K562 (cell line): Measurements from ENCODE around the gene CAMK2D. TPM values are rescaled to one million over a fixed set of nuclear protein-coding genes. Genes with fewer than 3 reads are reported as not detected.

Experiments
- ATAC-seq: fragments of 200-7000 bp; cut with Tn5 transposase; 3 replicates; pipeline ENCODE4 v1.9.1; 2020; ENCODE audit warnings: moderate library complexity
- BruUV-seq: library from RNA; stranded (reverse); fragments of 400-500 nt; replicated peaks from 2 replicates; lab custom pipeline; 2021; lab: Mats Ljungman, UMichigan
- CTCF ChIA-PET: fragments of 300-600 bp; formaldehyde crosslinking; extraction: SDS; loops from one replicate; lab custom pipeline; 2021; ENCODE audit warnings: low intra/inter-chr PET ratio; lab: Yijun Ruan, JAX
- POLR2A ChIA-PET: fragments of 300-600, 350-650 bp; sonication (Branson Sonifier 250); formaldehyde crosslinking; extraction: SDS; loops from one replicate; lab custom pipeline; 2021; ENCODE audit warnings: antibody characterized with exemption, inconsistent platforms; lab: Yijun Ruan, JAX
- DNase-seq, 4 experiments: peaks; one replicate each; pipeline versions ENCODE4 v3.0.0 to v3.0.0-alpha.2; 2011 to 2018; ENCODE audit warnings: low spot score in 3 of 4, mixed read lengths in 3 of 4; ENCODE audit errors: extremely low read depth in 1 of 4
- FAIRE-seq: peaks from 2 replicates; lab custom pipeline; 2011; peaks lifted over from hg19 to GRCh38; lab: Jason Lieb, UNC
- H2AFZ ChIP-seq: 2 replicates; pipeline ENCODE4 v1.6.0; 2011; ENCODE audit warnings: low read depth, low read length, control low read depth, inconsistent platforms
- H3K27ac ChIP-seq: fragments of 200-600 bp; 3 replicates; pipeline ENCODE4 v1.8.0; 2011; ENCODE audit warnings: low read depth, mild to moderate bottlenecking, control low read depth, inconsistent platforms, low read length, moderate library complexity, mixed read lengths; ENCODE audit errors: extremely low read depth
- H3K27me3 ChIP-seq, 2 experiments: fragments of 300-600 bp in 1 of 2; 2 replicates in 1 of 2; 3 replicates in 1 of 2; pipeline versions ENCODE4 v1.6.0 to v1.8.0; 2011; ENCODE audit warnings: inconsistent platforms in 2 of 2, low read length in 2 of 2, mild to moderate bottlenecking in 1 of 2, mixed read lengths in 1 of 2, moderate library complexity in 1 of 2; ENCODE audit not compliant: control insufficient read depth in 2 of 2, insufficient read depth in 2 of 2
- H3K36me3 ChIP-seq: fragments of 300-600 bp; 3 replicates; pipeline ENCODE4 v1.8.0; 2011; ENCODE audit warnings: mild to moderate bottlenecking, low read length, inconsistent platforms; ENCODE audit not compliant: control insufficient read depth, insufficient read depth
- H3K4me1 ChIP-seq, 2 experiments: fragments of 200-600 bp in 1 of 2; replicated peaks in 1 of 2; 2 replicates in 1 of 2; 3 replicates in 1 of 2; pipeline versions ENCODE4 v1.5.1 to v1.8.0; 2011; ENCODE audit warnings: inconsistent platforms in 2 of 2, low read length in 2 of 2, mild to moderate bottlenecking in 1 of 2, mixed read lengths in 1 of 2, moderate library complexity in 1 of 2; ENCODE audit not compliant: control insufficient read depth in 2 of 2, insufficient read depth in 2 of 2
- H3K4me2 ChIP-seq: 2 replicates; pipeline ENCODE4 v1.6.1; 2011; ENCODE audit warnings: low read length, control low read depth, inconsistent platforms, mixed read lengths; ENCODE audit not compliant: insufficient read depth
- H3K4me3 ChIP-seq: fragments of 200-600 bp; sonication (generic), shearing (Covaris generic); 2 replicates; pipeline ENCODE4 v1.5.1; 2016; ENCODE audit warnings: control low read depth, inconsistent platforms
- H3K79me2 ChIP-seq: fragments of 200-600 bp; 3 replicates; pipeline ENCODE4 v1.8.0; 2011; ENCODE audit warnings: low read length, inconsistent platforms; ENCODE audit not compliant: control insufficient read depth, insufficient read depth
- H3K9ac ChIP-seq, 2 experiments: 2 replicates each; pipeline versions ENCODE4 v1.6.0 to v1.6.1; 2011; ENCODE audit warnings: low read depth in 2 of 2, low read length in 2 of 2, control low read depth in 1 of 2, inconsistent platforms in 1 of 2, mild to moderate bottlenecking in 1 of 2, mixed read lengths in 1 of 2; ENCODE audit not compliant: insufficient read depth in 1 of 2
- H3K9me1 ChIP-seq: one replicate; pipeline ENCODE4 v1.6.0; 2011; ENCODE audit warnings: inconsistent platforms, mild to moderate bottlenecking, low read length, moderate library complexity; ENCODE audit not compliant: control insufficient read depth, insufficient read depth
- H3K9me3 ChIP-seq: replicated peaks from 2 replicates; pipeline ENCODE4 v1.5.1; 2011; ENCODE audit warnings: low read depth, low read length, inconsistent platforms; ENCODE audit not compliant: control insufficient read depth, insufficient read depth
- H4K20me1 ChIP-seq: replicated peaks from 2 replicates; pipeline ENCODE4 v1.6.1; 2011; ENCODE audit warnings: low read length, inconsistent platforms, mixed read lengths; ENCODE audit not compliant: control insufficient read depth, insufficient read depth
- BRD4 ChIP-seq: fragments of 200-600 bp; sonication (generic); IDR thresholded peaks from 2 replicates; pipeline ENCODE4 v1.6.1; 2017; ENCODE audit warnings: inconsistent platforms
- HMG20B ChIP-seq: fragments of 250-450 bp; sonication (Bioruptor Pico); IDR thresholded peaks from 2 replicates; pipeline ENCODE4 v1.5.0; 2021; ENCODE audit warnings: mild to moderate bottlenecking
- NCOA1 ChIP-seq: fragments of 450-650 bp; IDR thresholded peaks from 2 replicates; pipeline ENCODE4 v1.6.1; 2016; ENCODE audit warnings: low read depth
- SIX5 ChIP-seq, 2 experiments: IDR thresholded peaks; 2 replicates each; pipeline ENCODE4 v1.6.1; 2011; ENCODE audit warnings: low read length in 2 of 2, borderline replicate concordance in 1 of 2, low read depth in 1 of 2, mild to moderate bottlenecking in 1 of 2, moderate library complexity in 1 of 2; ENCODE audit not compliant: insufficient read depth in 1 of 2
- ZNF12 ChIP-seq: sonication (generic); formaldehyde crosslinking; IDR thresholded peaks from 2 replicates; pipeline ENCODE4 v1.4.0; 2020; ENCODE audit warnings: mild to moderate bottlenecking, missing genetic modification reagents
- ZNF282 ChIP-seq: sonication (generic); formaldehyde crosslinking; IDR thresholded peaks from 2 replicates; pipeline ENCODE4 v1.8.1; 2023; ENCODE audit warnings: missing genetic modification reagents
- WGBS: fragments of 100-300 bp; shearing (Covaris generic); methylation state at CpG from one replicate; pipeline ENCODE4 v1.1.6; 2016; ENCODE audit warnings: low coverage, mixed read lengths; ENCODE audit not compliant: insufficient coverage; ENCODE audit errors: missing lambda C conversion rate; 5-methylcytosine and 5-hydroxymethylcytosine counted together
- in situ Hi-C: fragments of 300-500 bp; cut with MboI; formaldehyde crosslinking; loops from 4 replicates; pipeline ENCODE4 v1.15.0; 2018; ENCODE audit warnings: inconsistent platforms, mixed read lengths
- intact Hi-C: fragments of 100-400 bp; cut with micrococcal nuclease; formaldehyde crosslinking; loops from 2 replicates; pipeline ENCODE4 v1.14.2; 2022
- polyA plus RNA-seq, 8 experiments: library from polyadenylated mRNA; depleted of rRNA in 4 of 8; stranded (reverse) in 5 of 8; unstranded in 3 of 8; fragments of >200 nt; fragmentation: Nextera tagmentation in 2 of 8; fragmentation: Illumina TruSeq in 1 of 8; extraction: Ambion mirVana in 2 of 8; extraction: Trizol in 1 of 8; gene quantifications; 2 replicates each; pipeline versions ENCODE4 v1.2.1 to v1.2.3, GENCODE V29; 2011 to 2014; ENCODE audit warnings: inconsistent platforms in 1 of 8, missing spikeins in 1 of 8
- total RNA-seq, 7 experiments: library from RNA; depleted of rRNA in 6 of 7; stranded (reverse); fragments of >200 nt in 6 of 7; fragmentation: Illumina TruSeq in 2 of 7; extraction: Trizol in 2 of 7; gene quantifications; 2 replicates each; pipeline versions ENCODE4 v1.2.1 to v1.2.3, GENCODE V29; 2011 to 2021; ENCODE audit warnings: low replicate concordance in 1 of 7
- TF ChIP-seq, protein P1 (sequence below): sonication (generic); formaldehyde crosslinking; IDR thresholded peaks from 2 replicates; pipeline ENCODE4 v1.8.1; 2023; ENCODE audit warnings: mild to moderate bottlenecking, missing genetic modification reagents
- TF ChIP-seq, protein P2 (sequence below): sonication (generic); formaldehyde crosslinking; IDR thresholded peaks from 2 replicates; pipeline ENCODE4 v1.8.0; 2022; ENCODE audit warnings: mild to moderate bottlenecking, missing genetic modification reagents
- TF ChIP-seq, protein P3 (sequence below): sonication (generic); formaldehyde crosslinking; IDR thresholded peaks from 2 replicates; pipeline ENCODE4 v1.8.0; 2022; ENCODE audit warnings: mild to moderate bottlenecking, missing genetic modification reagents

CAMK2D gene
- total and polyA plus RNA-seq, 9 of the 15 experiments (the other 6 are each of a cell fraction or from before 2014, with no cell fraction given) = 0.01 to 0.33 (median 0.04) TPM; not detected in 2

DNA sequence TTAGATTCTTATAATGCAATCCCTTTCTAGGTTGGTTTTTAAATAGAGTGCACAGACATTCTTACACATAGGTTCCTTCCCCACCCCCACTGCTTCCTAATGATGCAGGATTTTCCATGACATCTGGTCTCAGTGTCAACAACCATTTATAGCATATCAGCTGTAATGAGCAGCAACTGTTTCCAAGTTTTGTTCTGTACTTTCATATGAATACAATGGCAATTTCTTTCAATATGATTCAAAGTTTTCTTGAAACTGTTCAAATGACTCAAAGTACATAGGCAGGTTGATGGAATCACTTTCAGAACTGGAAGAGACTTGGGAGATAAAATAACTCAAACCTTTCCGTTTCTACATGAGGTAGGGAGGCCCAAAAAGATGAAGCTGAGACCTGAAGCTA, 220.7 kb downstream of the CAMK2D start:
- no TSS peak for BruUV-seq
- H3K9me3 ChIP-seq = no peaks in the 10 kb centered on the region
- no peak for TF ChIP-seq SIX5 (IDR thresholded peaks at IDR 0.05; ENCODE audit: borderline replicate concordance in 1 of 2, insufficient read depth in 1 of 2, low read depth in 1 of 2, low read length in 2 of 2)
- TF ChIP-seq NCOA1 = no peak
- TF ChIP-seq HMG20B = no peak
- TF ChIP-seq, protein P1, sequence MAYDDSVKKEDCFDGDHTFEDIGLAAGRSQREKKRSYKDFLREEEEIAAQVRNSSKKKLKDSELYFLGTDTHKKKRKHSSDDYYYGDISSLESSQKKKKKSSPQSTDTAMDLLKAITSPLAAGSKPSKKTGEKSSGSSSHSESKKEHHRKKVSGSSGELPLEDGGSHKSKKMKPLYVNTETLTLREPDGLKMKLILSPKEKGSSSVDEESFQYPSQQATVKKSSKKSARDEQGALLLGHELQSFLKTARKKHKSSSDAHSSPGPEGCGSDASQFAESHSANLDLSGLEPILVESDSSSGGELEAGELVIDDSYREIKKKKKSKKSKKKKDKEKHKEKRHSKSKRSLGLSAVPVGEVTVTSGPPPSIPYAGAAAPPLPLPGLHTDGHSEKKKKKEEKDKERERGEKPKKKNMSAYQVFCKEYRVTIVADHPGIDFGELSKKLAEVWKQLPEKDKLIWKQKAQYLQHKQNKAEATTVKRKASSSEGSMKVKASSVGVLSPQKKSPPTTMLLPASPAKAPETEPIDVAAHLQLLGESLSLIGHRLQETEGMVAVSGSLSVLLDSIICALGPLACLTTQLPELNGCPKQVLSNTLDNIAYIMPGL = no peak
- no peak for TF ChIP-seq ZNF12 (CRISPR knock-in tag)
- TF ChIP-seq, protein P2, sequence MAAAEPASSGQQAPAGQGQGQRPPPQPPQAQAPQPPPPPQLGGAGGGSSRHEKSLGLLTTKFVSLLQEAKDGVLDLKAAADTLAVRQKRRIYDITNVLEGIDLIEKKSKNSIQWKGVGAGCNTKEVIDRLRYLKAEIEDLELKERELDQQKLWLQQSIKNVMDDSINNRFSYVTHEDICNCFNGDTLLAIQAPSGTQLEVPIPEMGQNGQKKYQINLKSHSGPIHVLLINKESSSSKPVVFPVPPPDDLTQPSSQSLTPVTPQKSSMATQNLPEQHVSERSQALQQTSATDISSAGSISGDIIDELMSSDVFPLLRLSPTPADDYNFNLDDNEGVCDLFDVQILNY (CRISPR knock-in tag) = no peak
- TF ChIP-seq, protein P3, sequence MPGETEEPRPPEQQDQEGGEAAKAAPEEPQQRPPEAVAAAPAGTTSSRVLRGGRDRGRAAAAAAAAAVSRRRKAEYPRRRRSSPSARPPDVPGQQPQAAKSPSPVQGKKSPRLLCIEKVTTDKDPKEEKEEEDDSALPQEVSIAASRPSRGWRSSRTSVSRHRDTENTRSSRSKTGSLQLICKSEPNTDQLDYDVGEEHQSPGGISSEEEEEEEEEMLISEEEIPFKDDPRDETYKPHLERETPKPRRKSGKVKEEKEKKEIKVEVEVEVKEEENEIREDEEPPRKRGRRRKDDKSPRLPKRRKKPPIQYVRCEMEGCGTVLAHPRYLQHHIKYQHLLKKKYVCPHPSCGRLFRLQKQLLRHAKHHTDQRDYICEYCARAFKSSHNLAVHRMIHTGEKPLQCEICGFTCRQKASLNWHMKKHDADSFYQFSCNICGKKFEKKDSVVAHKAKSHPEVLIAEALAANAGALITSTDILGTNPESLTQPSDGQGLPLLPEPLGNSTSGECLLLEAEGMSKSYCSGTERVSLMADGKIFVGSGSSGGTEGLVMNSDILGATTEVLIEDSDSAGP (CRISPR knock-in tag) = no peak
- TF ChIP-seq BRD4 = no peak
- TF ChIP-seq ZNF282 (CRISPR knock-in tag) = no peak

More for the DNA sequence above, 220.7 kb downstream of the CAMK2D start:
- Histone ChIP-seq H2AFZ (no peak overlapping the region), H3K79me2 (no peaks in the 10 kb centered on the region), H3K36me3 (no peaks in the 10 kb centered on the region), H3K4me3 (no peak overlapping the region), H3K9ac (no peak overlapping the region), H3K27ac (no peak overlapping the region), H3K4me2 (no peak overlapping the region), H3K9me1 (no peaks in the 10 kb centered on the region), H3K27me3 (no peaks in the 10 kb centered on the region), H3K4me1 (no peaks in the 10 kb centered on the region), H4K20me1 (no peaks in the 10 kb centered on the region)
- in situ Hi-C loops (no loop called here), intact Hi-C loops (loop anchor here (10.0 kb wide), 1 partner anchor 224 kb away; the partner anchor contains the start of gene CAMK2D)
- 0% methylated on average over 1 of the region's 1 CpG for WGBS
- no peak for DNase-seq
- POLR2A ChIA-PET = interaction anchor here (0.8 kb wide), 1 partner anchor 1464 kb away, joined by 4 read pairs; no protein-coding TSS in a partner anchor
- ATAC-seq = no peak
- CTCF ChIA-PET = no interaction called here
- FAIRE-seq = no peak
